GM19324 (cell line): ENCODE data around the gene USF2.
"Not testable (repeated sequence)": the region's sequence is repeated elsewhere in the genome, so short reads cannot be mapped to it uniquely, and the experiment has no call there.

Experiments
- ATAC-seq: cut with Tn5 transposase; IDR thresholded peaks from one replicate; pipeline ENCODE4 v1.9.1; 2021; ENCODE audit warnings: mild to moderate bottlenecking, moderate library complexity; ENCODE audit not compliant: unreplicated experiment, low FRiP score

USF2 gene

GRCh38 chr19:35279985-35280821, 11.4 kb downstream of the USF2 start:
- no peak for ATAC-seq

- ATAC-seq, result no peak
Measured at GRCh38 chr19:35281303-35281702, 12.5 kb downstream of the USF2 start.

DNA sequence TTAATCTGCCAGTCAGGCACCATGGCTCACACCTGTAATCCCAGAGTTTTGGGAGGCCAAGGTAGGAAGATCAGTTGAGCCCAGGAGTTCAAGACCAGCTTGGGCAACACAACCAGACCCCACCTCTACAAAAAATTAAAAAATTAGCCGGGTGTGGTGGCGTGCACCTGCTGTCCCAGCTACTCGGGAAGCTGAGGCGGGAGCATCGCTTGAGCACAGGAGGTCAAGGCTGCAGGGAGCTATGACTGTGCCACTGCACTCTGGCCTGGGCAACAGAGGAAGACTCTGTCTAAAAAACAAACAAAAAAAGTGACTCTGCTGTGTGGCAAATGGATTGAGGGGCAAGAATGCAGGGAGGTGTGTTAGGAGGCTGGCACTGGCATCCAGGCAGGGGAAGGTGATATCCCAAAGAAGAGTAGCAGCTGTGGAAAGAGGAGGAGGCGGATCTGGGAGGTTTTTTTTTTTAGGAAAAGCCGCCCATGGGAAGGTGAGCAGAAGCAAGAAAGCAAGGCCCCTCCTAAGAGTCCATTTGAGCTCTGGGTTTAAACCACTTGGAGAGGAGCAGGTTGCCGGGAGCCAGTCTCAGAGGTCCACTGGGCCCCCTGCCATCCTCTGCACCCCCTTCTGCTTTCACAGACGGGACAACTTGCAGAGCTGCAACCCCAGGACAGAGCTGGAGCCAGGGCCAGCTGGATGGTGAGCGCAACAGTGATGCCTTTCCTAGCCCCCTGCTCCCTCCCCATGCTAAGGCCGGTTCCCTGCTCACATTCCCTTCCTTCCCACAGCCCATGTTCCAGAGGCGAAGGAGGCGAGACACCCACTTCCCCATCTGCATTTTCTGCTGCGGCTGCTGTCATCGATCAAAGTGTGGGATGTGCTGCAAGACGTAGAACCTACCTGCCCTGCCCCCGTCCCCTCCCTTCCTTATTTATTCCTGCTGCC, 15.7 kb downstream of the USF2 start:
- no peak for ATAC-seq

DNA sequence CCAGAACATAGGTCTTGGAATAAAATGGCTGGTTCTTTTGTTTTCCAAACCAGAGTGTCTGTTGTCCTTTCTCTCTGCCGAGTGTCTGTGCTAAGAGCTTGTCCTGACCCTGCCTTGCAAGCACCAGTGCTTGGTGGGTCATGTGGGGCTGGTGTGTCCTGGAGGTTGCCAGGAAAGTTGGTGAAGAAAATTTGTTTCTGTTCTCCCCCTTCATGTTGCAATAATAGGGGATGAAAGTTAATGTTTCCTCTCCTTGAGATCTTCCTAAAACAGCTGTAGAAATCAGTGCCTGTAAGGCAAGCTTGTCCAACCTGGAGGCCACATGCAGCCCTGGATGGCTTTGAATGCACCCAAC, 16.3 kb downstream of the USF2 start:
- no peak for ATAC-seq

- ATAC-seq, result not testable (repeated sequence)
Measured at GRCh38 chr19:35285465-35285864, 16.7 kb downstream of the USF2 start.

GRCh38 chr19:35286101-35286500, 17.3 kb downstream of the USF2 start:
- not testable (repeated sequence) for ATAC-seq

DNA sequence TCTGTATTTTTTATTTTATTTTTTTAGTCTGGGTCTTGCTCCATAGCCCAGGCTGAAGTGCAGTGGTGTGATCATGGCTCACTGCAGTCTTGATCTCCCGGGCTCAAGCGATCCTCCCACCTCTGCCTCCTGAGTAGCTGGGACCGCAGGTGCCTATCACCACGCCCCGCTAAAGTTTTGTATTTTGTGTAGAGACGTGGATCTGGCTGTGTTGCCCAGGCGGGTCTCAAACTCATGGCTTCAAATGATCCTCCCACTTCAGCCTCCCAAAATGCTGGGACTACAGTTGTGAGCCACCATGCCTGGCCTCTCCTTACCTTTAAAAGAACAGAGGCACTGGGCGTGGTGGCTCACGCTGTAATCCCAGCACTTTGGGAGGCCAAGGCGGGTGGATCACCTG, 19.0 kb downstream of the USF2 start:
- no peak for ATAC-seq

DNA sequence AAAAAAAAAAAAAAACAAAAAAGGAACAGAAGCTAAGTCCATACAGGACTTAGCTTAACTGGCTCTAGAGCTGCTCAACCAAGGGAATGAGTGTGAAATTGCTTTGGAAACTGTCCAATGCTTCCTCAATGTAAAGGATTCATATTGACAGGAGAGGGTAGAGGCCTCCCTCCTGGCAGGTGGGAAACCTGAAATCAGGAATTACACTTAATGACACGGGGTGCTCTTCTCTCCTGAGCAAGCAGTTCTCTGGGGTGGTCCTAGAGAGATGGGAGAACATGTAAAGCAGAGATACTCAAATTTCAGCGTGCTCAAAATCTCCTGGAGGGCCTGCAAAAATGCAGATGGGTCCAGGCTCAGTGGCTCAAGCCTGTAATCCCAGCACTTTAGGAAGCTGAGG, 19.6 kb downstream of the USF2 start:
- ATAC-seq, result no peak

DNA sequence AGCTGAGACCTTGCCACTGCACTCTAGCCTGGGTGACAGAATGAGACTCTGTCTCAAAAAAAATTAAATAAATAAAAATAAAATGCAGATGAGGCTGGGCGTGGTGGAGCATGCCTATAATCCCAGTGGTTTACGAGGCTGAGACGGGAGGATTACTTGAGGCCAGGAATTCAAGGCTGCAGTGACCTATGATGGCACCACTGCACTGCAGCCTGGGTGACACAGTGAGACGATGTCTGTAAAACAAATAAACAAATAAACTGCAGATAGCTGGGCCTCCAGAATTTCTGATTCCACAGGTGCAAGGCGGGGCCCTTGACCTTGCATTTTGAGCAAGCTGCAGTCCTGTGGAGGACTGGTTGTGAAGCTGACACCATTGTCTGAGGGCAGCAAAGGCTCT, 20.1 kb downstream of the USF2 start:
- ATAC-seq, result no peak

- ATAC-seq, result no peak
Measured at GRCh38 chr19:35290381-35291127, 21.8 kb downstream of the USF2 start.

GRCh38 chr19:35291259-35291658, 22.5 kb downstream of the USF2 start:
- no peak for ATAC-seq

- ATAC-seq, result no peak
Measured at GRCh38 chr19:35291916-35292315, 23.2 kb downstream of the USF2 start, which contains the start of gene MAG. Gene MAG (plus strand): TSS chr19:35292161. CDS start chr19:35295409, 3,248 bp downstream.

GRCh38 chr19:35292421-35293362, 23.9 kb downstream of the USF2 start:
- ATAC-seq, result no peak

DNA sequence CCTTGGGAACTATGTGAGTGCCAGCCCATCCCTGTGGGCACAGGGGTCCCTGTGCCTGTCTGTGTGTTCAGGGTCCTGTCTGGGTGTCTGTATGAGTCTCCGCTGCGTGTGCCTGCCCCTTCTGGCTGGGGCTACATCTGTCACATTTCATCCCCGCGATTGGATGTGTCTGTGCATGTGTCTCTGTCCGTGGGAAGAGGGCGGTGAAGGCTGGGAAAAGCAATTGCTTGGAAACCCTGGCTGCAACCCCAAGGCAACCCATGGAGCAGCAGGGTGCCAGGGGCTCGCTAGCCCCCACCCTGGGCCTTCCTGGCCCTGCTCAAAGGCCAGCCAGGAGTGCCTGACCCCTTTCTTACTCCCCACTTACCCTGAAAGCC, 24.6 kb downstream of the USF2 start:
- ATAC-seq, result no peak

- ATAC-seq, result no peak
Measured at GRCh38 chr19:35293808-35294207, 25.0 kb downstream of the USF2 start.

GRCh38 chr19:35294328-35294727, 25.6 kb downstream of the USF2 start:
- no peak for ATAC-seq

- no peak for ATAC-seq
Measured at GRCh38 chr19:35294859-35295791, 26.4 kb downstream of the USF2 start.

GRCh38 chr19:35295792-35296462, 27.2 kb downstream of the USF2 start:
- ATAC-seq, result no peak
